Activated naive CD8-positive, alpha-beta T cell treated with anti-CD3 and anti-CD28 coated beads for 36 hours (primary cell): ENCODE results near the gene DNM3. TPM values are rescaled to one million over a fixed set of nuclear protein-coding genes. Genes with fewer than 3 reads are reported as not detected.

ENCODE experiments used
- DNase-seq: peaks from one replicate; pipeline ENCODE4 v3.0.0; 2021
- H3K27ac Mint-ChIP-seq: one replicate; pipeline ENCODE4 v1.8.0; 2022; ENCODE audit warnings: mild to moderate bottlenecking, moderate library complexity, mixed read lengths
- H3K27me3 Mint-ChIP-seq: one replicate; pipeline ENCODE4 v1.8.0; 2022; ENCODE audit warnings: mild to moderate bottlenecking, mixed read lengths
- H3K36me3 Mint-ChIP-seq: one replicate; pipeline ENCODE4 v1.8.0; 2021; ENCODE audit warnings: mild to moderate bottlenecking, mixed read lengths
- H3K4me1 Mint-ChIP-seq: one replicate; pipeline ENCODE4 v1.8.0; 2021; ENCODE audit warnings: mixed read lengths
- H3K4me3 Mint-ChIP-seq: one replicate; pipeline ENCODE4 v1.8.0; 2022; ENCODE audit warnings: mild to moderate bottlenecking, moderate library complexity, mixed read lengths
- H3K9me3 Mint-ChIP-seq: one replicate; pipeline ENCODE4 v1.8.0; 2022; ENCODE audit warnings: mixed read lengths
- total RNA-seq, 2 experiments: library from RNA; stranded (reverse); gene quantifications; one replicate each; pipeline ENCODE4 v1.2.3, GENCODE V29; 2021

Gene DNM3
- total RNA-seq, 2 experiments from 2014 or later: 0.34 to 0.35 TPM

GRCh38 chr1:171912509-171913175, 71.3 kb downstream of the DNM3 start:
- Mint-ChIP-seq H3K27ac (no peak overlapping the region), H3K4me3 (no peak overlapping the region), H3K9me3 (no peaks in the 10 kb centered on the region), H3K36me3 (no peaks in the 10 kb centered on the region), H3K27me3 (no peaks in the 10 kb centered on the region), H3K4me1 (no peaks in the 10 kb centered on the region)
- no peak for DNase-seq

- Mint-ChIP-seq H3K9me3 (no peaks in the 10 kb centered on the region), H3K27ac (no peak overlapping the region), H3K36me3 (no peaks in the 10 kb centered on the region), H3K4me3 (no peak overlapping the region), H3K4me1 (no peaks in the 10 kb centered on the region), H3K27me3 (no peaks in the 10 kb centered on the region)
- DNase-seq: no peak
Measured at GRCh38 chr1:171913385-171913784, 72.1 kb downstream of the DNM3 start.

- Mint-ChIP-seq H3K27ac (no peak overlapping the region), H3K4me1 (no peaks in the 10 kb centered on the region), H3K9me3 (no peaks in the 10 kb centered on the region), H3K4me3 (no peak overlapping the region), H3K36me3 (no peaks in the 10 kb centered on the region), H3K27me3 (no peaks in the 10 kb centered on the region)
- no peak for DNase-seq
Measured at GRCh38 chr1:171916315-171916771, 75.0 kb downstream of the DNM3 start.

- Mint-ChIP-seq H3K27me3 (no peaks in the 10 kb centered on the region), H3K36me3 (no peaks in the 10 kb centered on the region), H3K4me1 (no peaks in the 10 kb centered on the region), H3K4me3 (no peak overlapping the region), H3K9me3 (no peaks in the 10 kb centered on the region), H3K27ac (no peak overlapping the region)
- no peak for DNase-seq
Measured at GRCh38 chr1:171917331-171917730, 76.0 kb downstream of the DNM3 start.

DNA sequence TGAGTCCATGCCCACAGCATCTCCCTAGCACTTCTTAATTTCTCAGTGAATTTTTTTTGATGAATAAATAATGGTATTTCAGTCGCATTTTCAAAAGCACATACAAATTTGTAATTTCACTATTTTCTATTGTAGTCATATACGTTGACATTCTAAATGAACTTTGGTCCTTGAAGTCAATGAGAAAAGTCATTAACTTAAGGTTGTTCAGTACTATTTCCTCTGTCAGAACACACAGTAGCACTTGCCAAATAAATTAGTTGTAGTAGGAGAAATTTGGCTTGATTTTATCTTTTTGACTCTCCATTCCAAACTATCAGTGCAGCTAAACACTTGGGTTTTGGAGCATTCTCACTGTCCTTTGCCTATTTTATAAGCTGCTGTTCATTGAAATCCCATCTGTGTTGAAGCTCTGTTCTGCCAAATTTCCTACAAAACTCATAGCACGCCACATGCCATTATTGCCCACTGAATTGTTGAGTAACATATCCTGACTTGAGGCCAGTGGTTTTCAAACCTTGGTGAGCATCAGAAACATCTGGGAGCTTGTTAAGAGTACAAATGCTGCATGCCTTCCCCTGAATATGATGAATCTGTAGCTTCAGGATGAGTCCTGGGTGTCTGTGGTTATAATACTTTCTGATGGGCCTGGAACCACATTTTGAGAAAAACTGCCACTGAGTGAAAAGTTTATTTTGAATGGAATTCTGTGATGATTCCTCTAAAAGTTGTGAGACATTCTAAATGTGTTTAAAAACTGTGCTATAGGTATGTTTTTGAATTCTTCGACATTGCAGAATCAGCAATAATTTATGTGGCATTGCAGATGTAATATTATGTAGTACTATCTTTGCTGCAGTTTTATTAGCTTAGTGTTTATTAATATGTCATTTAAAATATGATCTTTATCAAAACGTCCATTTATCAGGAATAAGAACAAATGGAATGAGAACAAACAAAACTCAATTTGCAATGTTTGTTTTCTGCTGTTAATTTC, 78.9 kb downstream of the DNM3 start:
- Mint-ChIP-seq H3K27ac (no peak overlapping the region), H3K4me3 (no peak overlapping the region), H3K9me3 (peaks cover 4% of the 10 kb centered on the region), H3K27me3 (no peaks in the 10 kb centered on the region), H3K4me1 (no peaks in the 10 kb centered on the region), H3K36me3 (peaks cover 5% of the 10 kb centered on the region)
- no peak for DNase-seq

- Mint-ChIP-seq H3K9me3 (peaks cover 4% of the 10 kb centered on the region), H3K27me3 (peaks cover 3% of the 10 kb centered on the region), H3K27ac (no peak overlapping the region), H3K36me3 (peaks cover 11% of the 10 kb centered on the region), H3K4me3 (no peak overlapping the region), H3K4me1 (no peaks in the 10 kb centered on the region)
- no peak for DNase-seq
Measured at GRCh38 chr1:171922999-171923398, 81.7 kb downstream of the DNM3 start.

DNA sequence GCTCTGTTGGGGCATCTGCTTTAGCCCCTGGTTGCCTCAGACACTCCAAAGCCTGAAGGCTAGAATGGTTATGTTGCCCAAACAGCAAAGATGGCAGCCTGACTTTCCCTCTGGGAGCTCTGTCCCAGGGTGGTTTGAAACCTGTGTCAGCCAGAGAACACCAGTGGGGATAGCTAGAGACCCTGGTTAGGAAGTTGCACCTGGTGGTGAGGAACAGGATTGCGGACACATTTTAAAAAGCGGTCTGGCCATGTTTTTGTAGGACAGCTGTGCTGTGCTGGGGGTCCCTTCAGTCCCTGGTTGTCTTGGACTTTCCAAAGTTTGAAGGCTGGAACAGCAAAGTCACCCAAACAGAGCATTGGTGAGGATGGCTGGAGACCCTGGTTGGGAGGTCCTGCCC, 87.8 kb downstream of the DNM3 start:
- DNase-seq: peak; percentile 3
- Mint-ChIP-seq H3K9me3 (peaks cover 4% of the 10 kb centered on the region), H3K27me3 (peaks cover 3% of the 10 kb centered on the region), H3K36me3 (peaks cover 11% of the 10 kb centered on the region), H3K27ac (no peak overlapping the region), H3K4me1 (no peaks in the 10 kb centered on the region), H3K4me3 (no peak overlapping the region)

DNA sequence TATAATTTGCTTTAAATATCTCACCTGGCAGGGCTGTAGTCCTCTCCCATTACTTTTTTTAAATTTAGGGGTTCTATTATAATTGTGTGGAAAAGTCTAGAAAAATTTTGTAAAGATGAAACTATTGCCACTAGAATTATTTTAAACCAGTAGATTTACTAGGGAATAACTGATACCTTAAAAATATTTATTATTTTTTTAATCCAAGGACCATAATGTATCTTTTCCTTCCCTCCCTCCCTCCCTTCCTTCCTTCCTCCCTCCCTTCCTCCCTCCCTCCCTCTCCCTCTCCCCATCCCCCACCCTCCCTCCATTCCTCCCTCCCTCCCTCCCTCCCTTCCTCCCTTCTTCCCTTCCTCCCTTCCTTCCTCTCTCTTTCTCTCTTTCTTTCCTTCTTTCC, 90.5 kb downstream of the DNM3 start:
- Mint-ChIP-seq H3K36me3 (peaks cover 2% of the 10 kb centered on the region), H3K27ac (no peak overlapping the region), H3K4me1 (no peaks in the 10 kb centered on the region), H3K4me3 (no peak overlapping the region), H3K27me3 (peaks cover 3% of the 10 kb centered on the region), H3K9me3 (no peaks in the 10 kb centered on the region)
- no peak for DNase-seq

GRCh38 chr1:171934664-171935063, 93.4 kb downstream of the DNM3 start:
- DNase-seq: no peak
- Mint-ChIP-seq H3K4me3 (no peak overlapping the region), H3K4me1 (no peaks in the 10 kb centered on the region), H3K9me3 (no peaks in the 10 kb centered on the region), H3K27me3 (no peaks in the 10 kb centered on the region), H3K36me3 (no peaks in the 10 kb centered on the region), H3K27ac (no peak overlapping the region)

- Mint-ChIP-seq H3K36me3 (no peaks in the 10 kb centered on the region), H3K9me3 (no peaks in the 10 kb centered on the region), H3K27me3 (no peaks in the 10 kb centered on the region), H3K4me1 (no peaks in the 10 kb centered on the region), H3K4me3 (no peak overlapping the region), H3K27ac (no peak overlapping the region)
- no peak for DNase-seq
Measured at GRCh38 chr1:171935086-171935485, 93.8 kb downstream of the DNM3 start.

- H3K27ac Mint-ChIP-seq: no peak overlapping the region
- no peak overlapping the region for H3K4me3 Mint-ChIP-seq
- DNase-seq: no peak
- no peaks in the 10 kb centered on the region for H3K4me1 Mint-ChIP-seq
- no peaks in the 10 kb centered on the region for H3K27me3 Mint-ChIP-seq
- no peaks in the 10 kb centered on the region for H3K9me3 Mint-ChIP-seq
- no peaks in the 10 kb centered on the region for H3K36me3 Mint-ChIP-seq
Measured at GRCh38 chr1:171935664-171936063, 94.4 kb downstream of the DNM3 start.

GRCh38 chr1:171937938-171938337, 96.6 kb downstream of the DNM3 start:
- H3K4me3 Mint-ChIP-seq: no peak overlapping the region
- H3K27ac Mint-ChIP-seq: no peak overlapping the region

DNA sequence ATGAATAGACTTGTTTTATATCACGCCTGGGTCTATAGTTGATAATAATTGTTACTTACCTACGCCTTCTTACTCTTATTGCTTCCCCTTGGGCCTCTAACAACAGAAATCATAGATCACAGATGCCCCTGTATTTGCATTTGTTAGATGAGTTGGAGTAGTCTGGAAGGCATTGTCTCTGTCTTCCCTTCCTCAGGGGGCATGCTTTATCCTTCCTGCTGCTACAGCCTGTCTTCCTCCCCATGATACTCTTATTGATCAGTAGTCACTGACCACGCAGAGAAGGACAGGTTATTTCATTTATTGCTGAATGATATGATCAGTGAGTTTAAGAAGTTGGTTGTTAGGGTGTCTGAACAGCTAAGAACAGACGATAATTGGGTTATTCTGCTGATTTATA, 98.4 kb downstream of the DNM3 start:
- no peaks in the 10 kb centered on the region for H3K27me3 Mint-ChIP-seq
- H3K4me3 Mint-ChIP-seq: no peak overlapping the region
- H3K36me3 Mint-ChIP-seq: no peaks in the 10 kb centered on the region
- no peak overlapping the region for H3K27ac Mint-ChIP-seq
- peaks cover 2% of the 10 kb centered on the region for H3K9me3 Mint-ChIP-seq
- H3K4me1 Mint-ChIP-seq: no peaks in the 10 kb centered on the region
- no peak for DNase-seq

More at GRCh38 chr1:171937938-171938337, 96.6 kb downstream of the DNM3 start:
- H3K4me1 Mint-ChIP-seq: no peaks in the 10 kb centered on the region
- no peaks in the 10 kb centered on the region for H3K36me3 Mint-ChIP-seq
- no peak for DNase-seq
- peaks cover 2% of the 10 kb centered on the region for H3K9me3 Mint-ChIP-seq
- no peaks in the 10 kb centered on the region for H3K27me3 Mint-ChIP-seq

- H3K4me1 Mint-ChIP-seq: no peaks in the 10 kb centered on the region
Measured at GRCh38 chr1:171940368-171940767, 99.1 kb downstream of the DNM3 start.

DNA sequence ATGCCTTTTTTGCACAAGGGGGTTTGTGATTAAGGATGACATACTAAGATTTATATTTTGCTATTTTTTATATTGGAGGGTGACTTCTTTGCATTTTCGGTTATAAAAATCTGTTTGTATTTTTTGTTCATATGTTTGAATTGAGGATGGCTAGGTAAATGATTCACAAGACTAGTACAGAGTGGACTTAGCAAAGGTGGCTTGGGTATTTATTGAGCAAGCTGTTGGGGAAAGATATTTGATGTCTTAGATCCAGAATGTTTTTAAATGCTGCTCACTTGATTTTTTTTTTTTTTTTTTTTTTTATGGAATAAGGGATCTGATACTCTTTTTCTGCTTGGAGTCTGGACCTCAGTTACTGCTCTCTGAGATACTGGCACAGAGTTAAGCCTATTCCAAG, 100.6 kb downstream of the DNM3 start:
- no peaks in the 10 kb centered on the region for H3K4me1 Mint-ChIP-seq
- no peaks in the 10 kb centered on the region for H3K36me3 Mint-ChIP-seq
- no peak overlapping the region for H3K4me3 Mint-ChIP-seq
- H3K27me3 Mint-ChIP-seq: no peaks in the 10 kb centered on the region
- no peak for DNase-seq
- no peak overlapping the region for H3K27ac Mint-ChIP-seq
- H3K9me3 Mint-ChIP-seq: peaks cover 2% of the 10 kb centered on the region

More at GRCh38 chr1:171940368-171940767, 99.1 kb downstream of the DNM3 start:
- no peak overlapping the region for H3K4me3 Mint-ChIP-seq
- no peaks in the 10 kb centered on the region for H3K27me3 Mint-ChIP-seq
- no peaks in the 10 kb centered on the region for H3K36me3 Mint-ChIP-seq
- peaks cover 2% of the 10 kb centered on the region for H3K9me3 Mint-ChIP-seq
- H3K27ac Mint-ChIP-seq: no peak overlapping the region
- no peak for DNase-seq
